T-helper 1 cell treated with Interleukin-12 subunit alpha and Interleukin-12 subunit beta and Interleukin-4 antibody, amounts not matched to agents 30 μg/mL and 1 μg/mL, for 36 hours (primary cell): ENCODE measurements around the gene UCK2.

Source experiments
- H3K27ac Mint-ChIP-seq: one replicate; pipeline ENCODE4 v1.8.0; 2021; ENCODE audit warnings: mild to moderate bottlenecking, mixed read lengths
- H3K27me3 Mint-ChIP-seq: one replicate; pipeline ENCODE4 v1.8.0; 2021; ENCODE audit warnings: low read depth, mixed read lengths
- H3K36me3 Mint-ChIP-seq: one replicate; pipeline ENCODE4 v1.8.0; 2021; ENCODE audit warnings: low read depth, mixed read lengths
- H3K4me1 Mint-ChIP-seq: one replicate; pipeline ENCODE4 v1.8.0; 2021; ENCODE audit warnings: low read depth, mixed read lengths
- H3K4me3 Mint-ChIP-seq: one replicate; pipeline ENCODE4 v1.8.0; 2021; ENCODE audit warnings: mild to moderate bottlenecking, moderate library complexity, mixed read lengths
- H3K9me3 Mint-ChIP-seq: one replicate; pipeline ENCODE4 v1.8.0; 2021; ENCODE audit warnings: mixed read lengths

Gene UCK2

GRCh38 chr1:165842671-165843129 lies 15.3 kb downstream of the UCK2 start:
- H3K27ac Mint-ChIP-seq = peak overlapping the region; percentile 21
- H3K9me3 Mint-ChIP-seq = no peaks in the 10 kb centered on the region
- H3K4me1 Mint-ChIP-seq = peaks cover 38% of the 10 kb centered on the region
- H3K4me3 Mint-ChIP-seq = peak overlapping the region; percentile 23
- H3K36me3 Mint-ChIP-seq = peaks cover 6% of the 10 kb centered on the region
- H3K27me3 Mint-ChIP-seq = no peaks in the 10 kb centered on the region

- Mint-ChIP-seq H3K36me3 (peaks cover 5% of the 10 kb centered on the region), H3K27ac (no peak overlapping the region), H3K27me3 (no peaks in the 10 kb centered on the region), H3K4me3 (no peak overlapping the region), H3K4me1 (peaks cover 36% of the 10 kb centered on the region), H3K9me3 (no peaks in the 10 kb centered on the region)
These were observed 15.9 kb downstream of the UCK2 start for GRCh38 chr1:165843304-165843703.

- Mint-ChIP-seq H3K27ac (no peak overlapping the region), H3K9me3 (no peaks in the 10 kb centered on the region), H3K27me3 (no peaks in the 10 kb centered on the region), H3K4me1 (peaks cover 38% of the 10 kb centered on the region), H3K36me3 (peaks cover 4% of the 10 kb centered on the region), H3K4me3 (no peak overlapping the region)
These were observed 16.8 kb downstream of the UCK2 start for GRCh38 chr1:165844114-165844798.

GRCh38 chr1:165844933-165845332 lies 17.5 kb downstream of the UCK2 start:
- Mint-ChIP-seq H3K9me3 (no peaks in the 10 kb centered on the region), H3K27ac (no peak overlapping the region), H3K27me3 (no peaks in the 10 kb centered on the region), H3K4me1 (peaks cover 37% of the 10 kb centered on the region), H3K36me3 (peaks cover 4% of the 10 kb centered on the region), H3K4me3 (no peak overlapping the region)

- H3K4me1 Mint-ChIP-seq = peaks cover 37% of the 10 kb centered on the region
These were observed 18.2 kb downstream of the UCK2 start for GRCh38 chr1:165845569-165845968.

GRCh38 chr1:165845992-165846748 lies 18.8 kb downstream of the UCK2 start:
- peaks cover 39% of the 10 kb centered on the region for H3K4me1 Mint-ChIP-seq
- H3K9me3 Mint-ChIP-seq = no peaks in the 10 kb centered on the region
- H3K36me3 Mint-ChIP-seq = peaks cover 3% of the 10 kb centered on the region
- no peak overlapping the region for H3K27ac Mint-ChIP-seq
- no peak overlapping the region for H3K4me3 Mint-ChIP-seq
- no peaks in the 10 kb centered on the region for H3K27me3 Mint-ChIP-seq

More at GRCh38 chr1:165845569-165845968, 18.2 kb downstream of the UCK2 start:
- H3K36me3 Mint-ChIP-seq = peaks cover 4% of the 10 kb centered on the region
- H3K27ac Mint-ChIP-seq = no peak overlapping the region
- no peaks in the 10 kb centered on the region for H3K9me3 Mint-ChIP-seq
- no peak overlapping the region for H3K4me3 Mint-ChIP-seq
- H3K27me3 Mint-ChIP-seq = no peaks in the 10 kb centered on the region

- peaks cover 35% of the 10 kb centered on the region for H3K4me1 Mint-ChIP-seq
- no peaks in the 10 kb centered on the region for H3K27me3 Mint-ChIP-seq
- peak overlapping the region; percentile 27 for H3K27ac Mint-ChIP-seq
- H3K9me3 Mint-ChIP-seq = no peaks in the 10 kb centered on the region
- peaks cover 3% of the 10 kb centered on the region for H3K36me3 Mint-ChIP-seq
- no peak overlapping the region for H3K4me3 Mint-ChIP-seq
These were observed 20.1 kb downstream of the UCK2 start for GRCh38 chr1:165847486-165847885.

- Mint-ChIP-seq H3K27ac (no peak overlapping the region), H3K9me3 (no peaks in the 10 kb centered on the region), H3K36me3 (peaks cover 2% of the 10 kb centered on the region), H3K4me3 (no peak overlapping the region), H3K27me3 (no peaks in the 10 kb centered on the region), H3K4me1 (peaks cover 33% of the 10 kb centered on the region)
These were observed 22.1 kb downstream of the UCK2 start for GRCh38 chr1:165849353-165850133.

- no peaks in the 10 kb centered on the region for H3K9me3 Mint-ChIP-seq
- H3K27me3 Mint-ChIP-seq = no peaks in the 10 kb centered on the region
- peaks cover 33% of the 10 kb centered on the region for H3K4me1 Mint-ChIP-seq
- peak overlapping the region; percentile 33 for H3K4me3 Mint-ChIP-seq
- peaks cover 2% of the 10 kb centered on the region for H3K36me3 Mint-ChIP-seq
- H3K27ac Mint-ChIP-seq = peak overlapping the region; percentile 37
These were observed 23.7 kb downstream of the UCK2 start for GRCh38 chr1:165851034-165851658.

GRCh38 chr1:165852871-165853270 lies 25.5 kb downstream of the UCK2 start:
- Mint-ChIP-seq H3K36me3 (peaks cover 2% of the 10 kb centered on the region), H3K27me3 (no peaks in the 10 kb centered on the region), H3K9me3 (no peaks in the 10 kb centered on the region), H3K27ac (no peak overlapping the region), H3K4me3 (no peak overlapping the region), H3K4me1 (peaks cover 29% of the 10 kb centered on the region)

GRCh38 chr1:165853528-165854075 lies 26.2 kb downstream of the UCK2 start:
- Mint-ChIP-seq H3K36me3 (no peaks in the 10 kb centered on the region), H3K9me3 (no peaks in the 10 kb centered on the region), H3K27ac (no peak overlapping the region), H3K4me3 (no peak overlapping the region), H3K4me1 (peaks cover 29% of the 10 kb centered on the region), H3K27me3 (no peaks in the 10 kb centered on the region)

- Mint-ChIP-seq H3K9me3 (no peaks in the 10 kb centered on the region), H3K36me3 (no peaks in the 10 kb centered on the region), H3K27me3 (no peaks in the 10 kb centered on the region), H3K27ac (no peak overlapping the region), H3K4me3 (no peak overlapping the region), H3K4me1 (peaks cover 26% of the 10 kb centered on the region)
These were observed 26.9 kb downstream of the UCK2 start for GRCh38 chr1:165854101-165854845.

- H3K27me3 Mint-ChIP-seq = no peaks in the 10 kb centered on the region
- H3K4me1 Mint-ChIP-seq = peaks cover 30% of the 10 kb centered on the region
- no peaks in the 10 kb centered on the region for H3K9me3 Mint-ChIP-seq
- no peak overlapping the region for H3K27ac Mint-ChIP-seq
- no peak overlapping the region for H3K4me3 Mint-ChIP-seq
- H3K36me3 Mint-ChIP-seq = no peaks in the 10 kb centered on the region
These were observed 27.8 kb downstream of the UCK2 start for GRCh38 chr1:165855010-165855838.
